CD4-positive, alpha-beta T cell treated with Interleukin-4 for 1 hour (primary cell): ENCODE data around the gene MED13.

ENCODE experiments used
- DNase-seq, 2 donors: peaks; one replicate each; pipeline ENCODE4 v3.0.0-alpha.2; 2020 to 2022

The MED13 gene

GRCh38 chr17:62064791-62065563 lies at the start of gene MED13:
MED13 (minus strand) TSS chr17:62065278; CDS start chr17:62065205, 73 bp downstream.
- peak; percentile 62 to 75 for DNase-seq

GRCh38 chr17:62112229-62112628 lies 47.2 kb upstream of the MED13 start:
- DNase-seq, result no peak

GRCh38 chr17:62111562-62112171 lies 46.6 kb upstream of the MED13 start:
- no peak for DNase-seq

- DNase-seq, result no peak
Measured at GRCh38 chr17:62110923-62111484, 45.9 kb upstream of the MED13 start.

- no peak for DNase-seq
Measured at GRCh38 chr17:62109924-62110323, 44.8 kb upstream of the MED13 start.

- peak; percentile 43 to 59 for DNase-seq
Measured at GRCh38 chr17:62109378-62109902, 44.4 kb upstream of the MED13 start.

GRCh38 chr17:62105861-62106260 lies 40.8 kb upstream of the MED13 start:
- DNase-seq, result no peak

- no peak for DNase-seq
Measured at GRCh38 chr17:62105357-62105756, 40.3 kb upstream of the MED13 start.

- DNase-seq, result no peak
Measured at GRCh38 chr17:62101515-62101914, 36.4 kb upstream of the MED13 start.

- no peak for DNase-seq
Measured at GRCh38 chr17:62101090-62101489, 36.0 kb upstream of the MED13 start.

- DNase-seq, result no peak
Measured at GRCh38 chr17:62100055-62100454, 35.0 kb upstream of the MED13 start.

- DNase-seq, result no peak
Measured at GRCh38 chr17:62099532-62099931, 34.5 kb upstream of the MED13 start.

GRCh38 chr17:62098623-62099231 lies 33.6 kb upstream of the MED13 start:
- DNase-seq, result no peak

GRCh38 chr17:62096401-62096670 lies 31.3 kb upstream of the MED13 start:
- DNase-seq, result no peak

- no peak for DNase-seq
Measured at GRCh38 chr17:62094175-62094574, 29.1 kb upstream of the MED13 start.

GRCh38 chr17:62093188-62094155 lies 28.4 kb upstream of the MED13 start:
- DNase-seq, result no peak

- no peak for DNase-seq
Measured at GRCh38 chr17:62092784-62093183, 27.7 kb upstream of the MED13 start.

- DNase-seq, result no peak
Measured at GRCh38 chr17:62091804-62092203, 26.7 kb upstream of the MED13 start.

- no peak for DNase-seq
Measured at GRCh38 chr17:62090868-62091267, 25.8 kb upstream of the MED13 start.

- no peak for DNase-seq
Measured at GRCh38 chr17:62090021-62090824, 25.1 kb upstream of the MED13 start.

- DNase-seq, result no peak
Measured at GRCh38 chr17:62089334-62089733, 24.3 kb upstream of the MED13 start.

GRCh38 chr17:62086737-62087136 lies 21.7 kb upstream of the MED13 start:
- DNase-seq, result no peak
